Measurements from ENCODE around the gene SLC37A1. TPM values are rescaled to one million over a fixed set of nuclear protein-coding genes. Genes with fewer than 3 reads are reported as not detected.

Gene SLC37A1
- total RNA-seq, 1 donor, result 1.7 TPM

GRCh38 chr21:42531771-42532170 is 18.1 kb downstream of the SLC37A1 start:
- TF ChIP-seq CTCF (IDR thresholded peaks at IDR 0.05; ENCODE audit: insufficient read depth, low read depth, low read length), result no peak
- H3K4me3 ChIP-seq (ENCODE audit: low read depth, low read length), result no peak overlapping the region
- DNase-seq (ENCODE audit: low read depth), result no peak

GRCh38 chr21:42532466-42533181 is 19.0 kb downstream of the SLC37A1 start:
- TF ChIP-seq CTCF (IDR thresholded peaks at IDR 0.05; ENCODE audit: insufficient read depth, low read depth, low read length), result no peak
- no peak overlapping the region for H3K4me3 ChIP-seq (ENCODE audit: low read depth, low read length)
- DNase-seq (ENCODE audit: low read depth), result peak; percentile 36

- no peak overlapping the region for H3K4me3 ChIP-seq (ENCODE audit: low read depth, low read length)
- DNase-seq (ENCODE audit: low read depth), result no peak
- no peak for TF ChIP-seq CTCF (IDR thresholded peaks at IDR 0.05; ENCODE audit: insufficient read depth, low read depth, low read length)
Measured at GRCh38 chr21:42533306-42533962, 19.8 kb downstream of the SLC37A1 start.

- no peak overlapping the region for H3K4me3 ChIP-seq (ENCODE audit: low read depth, low read length)
- TF ChIP-seq CTCF (IDR thresholded peaks at IDR 0.05; ENCODE audit: insufficient read depth, low read depth, low read length), result no peak
- no peak for DNase-seq (ENCODE audit: low read depth)
Measured at GRCh38 chr21:42533963-42534355, 20.3 kb downstream of the SLC37A1 start.

- no peak for DNase-seq (ENCODE audit: low read depth)
- no peak overlapping the region for H3K4me3 ChIP-seq (ENCODE audit: low read depth, low read length)
- TF ChIP-seq CTCF (IDR thresholded peaks at IDR 0.05; ENCODE audit: insufficient read depth, low read depth, low read length), result no peak
Measured at GRCh38 chr21:42534421-42535378, 21.0 kb downstream of the SLC37A1 start.

GRCh38 chr21:42535602-42536171 is 22.0 kb downstream of the SLC37A1 start:
- DNase-seq (ENCODE audit: low read depth), result no peak
- H3K4me3 ChIP-seq (ENCODE audit: low read depth, low read length), result no peak overlapping the region
- no peak for TF ChIP-seq CTCF (IDR thresholded peaks at IDR 0.05; ENCODE audit: insufficient read depth, low read depth, low read length)
